Activated T-cell treated with anti-CD3 and anti-CD28 coated beads for 48 hours (primary cell): ENCODE results near the gene PTPN18.
"Not testable (repeated sequence)": the region's sequence is repeated elsewhere in the genome, so short reads cannot be mapped to it uniquely, and the experiment has no call there.

Source experiments
- DNase-seq: peaks from one replicate; pipeline ENCODE4 v3.0.0-alpha.2; 2020; ENCODE audit warnings: low read depth

The PTPN18 gene

DNA sequence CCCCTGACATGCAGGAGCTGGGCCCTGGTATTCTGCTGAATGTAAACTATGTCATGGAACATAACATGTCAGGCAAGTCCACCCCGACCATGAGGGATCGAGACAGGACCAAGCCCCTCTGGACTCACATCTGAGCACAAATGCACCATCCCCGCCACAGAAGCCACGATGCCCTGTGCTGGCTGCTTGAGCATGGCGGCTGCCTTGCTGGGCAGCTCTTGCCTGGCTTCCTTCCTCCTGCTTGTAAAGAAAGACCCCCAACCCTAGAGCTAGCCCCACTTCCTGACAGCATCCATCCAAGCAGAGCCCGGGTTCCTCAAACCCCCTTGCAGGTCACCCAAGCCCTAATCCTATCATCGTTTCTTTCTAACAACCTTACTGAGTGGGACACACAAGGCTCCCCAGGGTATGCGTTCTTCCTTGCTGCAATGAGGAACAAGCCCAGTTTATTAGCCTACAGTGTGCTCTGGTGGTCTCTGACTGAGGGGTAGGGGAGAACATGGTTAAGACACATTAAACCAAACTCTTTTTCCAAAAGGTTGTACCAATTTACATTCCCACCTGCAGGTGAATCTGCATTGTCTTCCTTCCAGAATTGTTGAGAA lies 26.6 kb downstream of the PTPN18 start:
- no peak for DNase-seq

DNA sequence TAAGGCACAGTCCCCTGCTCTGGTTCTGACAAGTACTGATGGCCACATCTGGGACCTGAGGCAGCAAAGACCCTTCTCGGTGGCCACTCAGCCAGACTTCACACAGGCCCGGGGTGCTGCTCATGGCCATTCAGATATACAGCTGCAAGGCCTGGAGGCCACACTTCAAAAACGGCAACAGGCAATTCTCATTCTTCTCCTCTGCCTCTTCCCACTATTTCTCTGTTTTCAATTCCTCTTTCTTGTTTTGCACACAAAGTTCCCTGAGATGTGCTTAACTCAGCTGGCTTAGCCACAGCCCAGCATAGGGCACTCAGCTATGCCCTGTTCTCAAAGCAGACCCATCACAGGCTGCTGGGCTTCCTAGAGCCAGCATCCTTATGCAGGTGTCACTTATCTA lies 29.9 kb downstream of the PTPN18 start:
- no peak for DNase-seq

DNA sequence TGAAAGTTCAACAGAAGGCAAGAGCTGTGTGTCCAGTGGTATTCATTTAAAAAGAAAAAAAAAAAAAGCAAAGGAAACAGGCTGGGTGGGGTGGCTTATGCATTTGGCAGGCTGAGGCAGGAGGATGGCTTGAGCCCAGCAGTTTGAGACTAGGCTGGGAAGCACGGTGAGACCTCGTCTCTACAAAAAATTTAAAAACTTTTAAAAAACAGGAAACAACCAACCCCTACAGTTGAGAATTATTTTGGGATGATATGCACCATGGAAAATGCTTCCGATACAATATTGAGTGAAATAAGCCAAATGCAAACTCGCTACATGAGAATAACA lies 31.2 kb downstream of the PTPN18 start:
- no peak for DNase-seq

DNA sequence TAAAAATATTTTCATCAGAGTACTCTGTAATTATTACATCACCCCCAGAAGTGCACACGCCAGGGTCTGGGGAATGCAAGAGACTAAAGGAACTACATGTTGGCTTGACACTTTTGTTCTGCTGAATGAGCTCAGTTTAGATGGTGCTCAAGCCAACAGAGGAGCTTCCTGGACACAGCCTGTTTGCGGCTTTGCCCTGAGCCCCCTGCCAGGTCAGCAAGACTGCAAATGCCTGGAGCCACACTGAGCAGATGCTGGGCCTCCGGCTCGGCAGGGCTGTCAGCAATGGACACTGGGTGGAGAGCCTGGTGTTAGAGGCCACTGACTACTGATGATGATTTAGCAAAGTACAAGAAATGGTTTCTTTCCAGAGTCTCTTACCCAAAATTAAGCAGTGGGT lies 31.9 kb downstream of the PTPN18 start:
- DNase-seq = no peak

DNA sequence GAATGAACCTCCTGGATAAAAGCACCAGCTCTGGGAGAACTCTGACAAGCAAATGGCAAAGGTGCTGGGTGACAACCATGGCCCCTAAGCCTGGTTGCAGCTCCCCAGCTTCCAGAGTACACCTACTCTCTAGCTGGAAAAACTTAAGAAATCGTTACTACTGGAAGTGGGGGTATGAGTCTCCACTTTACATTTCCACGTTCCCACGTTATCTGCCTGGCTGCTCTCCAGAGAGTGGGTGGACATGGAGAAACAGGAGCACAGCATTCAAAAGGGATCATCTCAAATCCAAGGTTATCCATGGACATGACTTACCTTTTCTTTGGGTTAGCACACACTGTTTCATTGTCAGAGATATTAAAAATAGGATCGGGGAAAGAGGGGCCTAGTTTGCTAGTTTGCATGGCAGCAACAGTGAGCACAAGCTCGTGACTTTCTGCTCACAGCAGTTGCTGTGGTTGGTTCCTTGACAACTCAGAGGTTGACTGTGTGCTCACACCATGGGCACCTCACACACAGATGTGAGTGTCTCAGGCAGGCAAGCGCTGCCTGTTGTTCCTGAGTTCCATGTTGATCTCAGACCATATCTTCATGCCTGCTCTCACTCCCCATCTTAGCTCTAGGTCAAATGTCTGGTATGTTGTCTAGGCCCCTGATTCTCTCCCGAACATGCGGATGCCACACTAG lies 32.5 kb downstream of the PTPN18 start:
- DNase-seq = no peak

DNA sequence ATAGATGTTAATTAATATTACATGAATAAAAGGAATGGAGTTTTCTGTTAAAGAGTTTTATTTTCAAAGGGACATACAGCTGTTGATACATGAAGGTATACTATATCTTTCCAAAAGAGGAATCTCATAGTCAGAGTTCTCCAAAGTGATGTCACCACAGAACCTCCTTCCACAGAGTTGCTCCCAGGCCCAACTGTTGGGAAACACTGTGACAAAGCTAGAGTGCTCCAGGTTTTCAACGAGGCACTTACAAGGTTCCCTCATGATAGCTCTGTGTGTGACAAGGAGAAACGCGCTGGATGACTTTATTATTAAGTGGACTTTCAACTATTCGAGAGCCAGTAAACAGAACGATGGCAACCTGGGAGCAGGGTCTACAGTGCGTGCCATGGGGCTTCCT lies 33.5 kb downstream of the PTPN18 start:
- no peak for DNase-seq

DNA sequence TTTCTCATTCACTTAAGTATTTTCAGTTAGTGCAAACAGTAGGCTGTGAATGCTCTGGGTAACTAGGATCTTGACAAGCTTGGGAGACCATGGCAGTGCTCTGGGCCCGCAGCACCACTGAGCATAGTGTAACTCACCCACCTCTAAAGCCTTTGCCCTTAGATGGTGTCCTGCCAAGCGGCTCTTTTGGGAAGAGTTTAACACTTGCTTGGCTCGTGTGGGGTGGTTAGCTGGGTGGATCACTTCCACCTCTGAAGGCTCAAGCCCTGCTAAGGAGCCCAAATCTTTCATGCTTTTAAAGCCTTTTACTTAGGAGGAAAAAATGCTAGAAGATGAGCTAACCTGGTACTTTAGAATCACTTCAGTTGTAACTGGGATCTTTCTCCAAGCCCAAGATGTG lies 33.9 kb downstream of the PTPN18 start:
- no peak for DNase-seq

DNA sequence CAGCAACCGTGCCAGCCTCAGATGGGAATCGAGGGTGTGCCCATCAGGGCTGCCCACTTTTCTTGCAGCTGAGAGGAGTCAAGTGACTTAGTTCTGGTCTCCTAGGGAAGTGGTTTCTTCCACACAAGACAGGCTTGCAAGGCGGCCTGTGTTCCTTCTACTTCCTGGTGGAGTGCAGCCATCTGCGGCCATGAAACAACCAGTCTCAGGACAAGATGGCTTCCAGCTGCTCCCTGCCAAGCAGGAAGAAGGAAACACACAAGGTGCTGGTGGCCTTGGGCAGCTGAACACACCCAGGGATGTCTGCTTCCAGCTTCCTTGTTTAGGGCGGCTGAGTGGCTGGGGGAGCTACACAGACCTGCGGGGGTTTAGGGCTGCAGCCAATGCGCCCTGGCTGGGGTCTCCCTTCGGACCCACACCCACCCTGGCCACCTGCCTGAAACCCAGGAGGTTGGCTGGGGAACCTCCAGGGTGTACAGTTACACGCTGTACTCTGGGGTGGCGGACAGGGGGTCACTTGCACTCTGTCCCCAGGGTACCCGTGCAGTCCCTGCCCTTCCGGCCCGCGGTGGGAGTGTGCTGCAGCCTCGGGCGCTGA lies 34.7 kb downstream of the PTPN18 start:
- no peak for DNase-seq

DNA sequence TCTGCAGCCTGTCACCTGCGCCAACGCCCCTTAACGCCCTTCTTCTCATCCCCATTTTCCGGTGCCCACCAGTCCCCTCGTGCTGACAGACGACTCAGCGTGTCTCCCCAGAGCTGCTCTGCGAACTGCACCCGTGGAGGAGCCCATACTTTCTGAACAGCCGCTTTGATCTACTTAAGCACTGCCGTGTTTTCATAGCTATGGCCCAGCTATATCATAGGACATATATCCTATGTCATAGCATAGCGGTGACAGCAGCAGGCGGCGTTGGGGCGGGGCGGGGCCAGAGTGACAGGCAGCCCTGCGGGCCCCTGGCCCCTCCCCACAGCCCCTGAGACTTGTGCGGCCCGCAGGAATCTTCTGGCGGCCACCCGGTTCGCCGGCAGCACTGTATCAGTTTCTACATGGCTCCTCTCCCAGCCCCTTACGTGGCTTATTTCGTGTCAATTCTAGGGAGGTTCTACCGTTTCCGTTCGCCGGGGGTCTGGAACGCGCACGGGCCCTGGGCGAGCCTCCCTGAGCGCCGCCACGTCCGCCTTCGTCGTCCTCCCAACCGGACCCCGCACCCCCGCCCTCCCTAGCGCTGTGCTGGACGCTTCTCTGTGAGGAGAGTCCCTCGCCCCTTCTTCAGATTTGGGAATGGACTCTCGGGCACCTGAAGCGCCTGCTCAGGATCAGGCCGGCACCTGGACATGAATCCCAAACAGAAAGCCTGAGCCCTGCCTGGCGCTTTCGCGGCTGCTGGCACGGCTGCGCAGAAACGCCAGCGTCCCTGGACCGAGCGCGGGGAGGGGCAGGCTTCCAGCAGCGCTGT lies 35.4 kb downstream of the PTPN18 start:
- peak; percentile 74 for DNase-seq

DNA sequence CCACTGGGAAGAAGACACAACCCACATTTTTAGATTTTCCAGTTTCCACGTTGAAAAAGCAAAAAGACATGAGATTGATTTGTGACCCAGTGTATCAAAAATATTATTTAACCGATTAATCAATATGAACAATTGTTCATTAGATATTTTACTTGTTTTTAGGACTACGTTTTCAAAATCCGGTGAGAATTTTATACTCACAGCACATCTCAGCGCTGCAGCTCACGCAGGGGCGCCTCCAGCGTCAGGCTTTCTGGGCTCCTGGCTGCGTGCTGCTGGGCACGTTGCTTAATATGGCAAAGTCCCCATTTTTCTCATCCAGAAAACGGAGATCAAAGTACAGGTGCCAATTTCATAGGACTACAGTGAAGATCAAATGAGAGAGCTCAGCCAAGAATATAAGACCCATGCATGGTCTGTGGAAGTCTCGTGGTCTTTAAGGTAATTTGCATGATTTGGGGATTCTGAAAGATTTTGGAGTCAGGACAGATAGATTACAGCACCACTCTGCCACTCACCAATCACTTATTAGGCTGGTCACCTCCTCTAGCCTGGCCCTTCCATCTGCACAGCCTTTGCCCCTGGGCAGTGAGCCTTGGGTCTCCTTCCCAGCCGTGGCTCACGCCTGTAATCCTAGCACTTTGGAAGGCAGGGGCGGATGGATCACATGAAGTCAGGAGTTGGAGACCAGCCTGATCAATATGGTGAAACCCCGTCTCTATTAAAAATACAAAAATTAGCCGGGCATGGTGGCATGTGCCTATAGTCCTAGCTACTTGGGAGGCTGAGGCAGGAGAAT lies 36.2 kb downstream of the PTPN18 start:
- DNase-seq = no peak

DNA sequence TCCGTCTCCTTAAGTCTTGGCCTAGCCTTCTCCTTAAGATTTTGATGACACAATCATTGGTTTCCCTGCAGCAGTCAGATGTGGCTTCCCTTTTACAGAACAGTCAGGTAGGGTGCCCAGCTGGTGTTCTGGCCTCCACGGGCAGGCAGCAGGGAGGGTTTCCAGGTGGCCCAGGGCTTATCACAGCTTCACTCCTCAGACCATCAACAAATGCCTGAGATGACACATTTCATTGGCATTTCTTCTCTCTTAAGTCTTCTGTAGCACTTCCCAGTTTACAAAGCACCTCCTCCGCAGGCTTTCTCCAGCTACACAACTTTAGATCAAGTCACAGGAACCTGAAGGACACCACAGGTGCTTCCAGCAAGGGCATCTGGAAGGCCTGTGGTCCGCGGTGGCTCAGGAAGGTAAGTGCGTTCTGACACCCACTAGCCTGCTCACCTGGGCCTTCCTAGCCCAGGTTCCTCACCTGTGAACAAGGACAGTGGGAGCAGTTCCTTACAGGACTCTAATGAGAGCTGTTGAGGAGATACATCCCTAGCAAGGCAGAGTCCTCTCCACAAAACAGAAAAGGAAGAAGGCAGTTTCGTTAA lies 37.6 kb downstream of the PTPN18 start:
- DNase-seq = no peak

DNA sequence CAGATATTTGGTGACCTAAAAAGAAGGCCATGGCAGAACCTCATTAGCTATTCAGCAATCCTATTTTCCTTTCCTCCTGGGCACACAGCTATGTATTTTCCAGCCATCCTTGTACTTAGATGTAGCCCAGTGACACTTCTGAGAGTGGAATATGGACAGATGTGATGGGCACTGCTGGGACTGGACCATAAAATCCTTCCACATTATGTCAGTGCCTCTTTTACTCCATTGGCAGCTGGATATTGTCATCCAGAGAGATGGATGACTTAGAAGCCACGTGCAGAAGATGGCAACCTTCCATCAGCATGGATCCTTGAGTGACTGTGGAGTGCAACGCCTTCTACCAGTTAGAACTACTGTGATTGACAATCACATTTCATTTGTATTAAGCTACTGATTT lies 50.4 kb downstream of the PTPN18 start:
- not testable (repeated sequence) for DNase-seq

DNA sequence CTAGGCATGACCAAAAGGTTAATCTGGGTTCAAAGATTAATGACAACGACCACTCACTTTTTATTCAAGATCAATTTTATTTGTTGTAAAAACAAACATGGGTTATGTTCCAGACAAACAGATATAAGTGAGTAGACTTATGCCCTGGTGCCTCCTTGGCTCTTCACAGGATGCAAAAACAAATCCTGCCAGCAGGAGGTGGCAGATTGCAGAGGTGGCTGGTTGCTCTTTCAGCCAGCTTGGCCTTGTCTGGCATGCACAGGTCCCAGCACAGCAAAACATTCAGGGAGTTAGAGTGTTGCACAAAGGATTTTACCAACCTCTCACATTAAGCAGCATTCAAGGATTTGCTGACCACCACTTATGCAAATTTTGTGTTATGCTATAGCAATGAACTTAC lies 60.8 kb downstream of the PTPN18 start:
- DNase-seq = peak; percentile 11

DNA sequence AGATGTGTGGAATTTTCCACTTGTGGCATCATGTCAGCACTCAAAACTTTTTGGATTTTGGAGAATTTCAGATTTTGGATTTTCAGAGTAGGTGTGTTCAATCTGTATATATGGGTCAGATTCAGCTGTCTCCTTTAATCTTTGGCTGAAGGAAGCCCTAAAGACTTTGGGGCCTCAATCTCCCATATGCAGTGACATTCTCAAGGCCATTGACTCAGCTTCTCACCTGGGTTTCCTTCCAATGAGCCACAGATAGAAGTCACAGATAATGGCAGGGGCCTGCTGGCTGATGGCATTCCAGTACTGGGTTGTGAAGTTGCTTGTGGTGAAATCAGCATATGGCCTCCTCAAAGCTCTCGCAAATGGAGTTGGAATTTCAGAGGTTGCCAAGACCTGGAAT lies 63.0 kb downstream of the PTPN18 start:
- DNase-seq = not testable (repeated sequence)
